DOHH2 (cell line): ENCODE measurements around the gene ZNFX1.
A peak's percentile ranks its signal among the peaks of the same experiment; 100 is the strongest.

Experiments
- H3F3A ChIP-seq: fragments of 200-600 bp; sonication (generic), shearing (Covaris generic); 2 replicates; pipeline ENCODE4 v1.6.0; 2016; ENCODE audit warnings: antibody characterized with exemption, mild to moderate bottlenecking; ENCODE audit not compliant: control insufficient read depth, insufficient read depth
- H3K27ac ChIP-seq: fragments of 200-600 bp; sonication (generic); 2 replicates; pipeline ENCODE4 v1.5.1; 2014; ENCODE audit warnings: low read depth, mild to moderate bottlenecking, low read length, moderate library complexity
- H3K27me3 ChIP-seq: fragments of 200-600 bp; sonication (generic); 2 replicates; pipeline ENCODE4 v1.6.1; 2014; ENCODE audit warnings: mild to moderate bottlenecking, low read length, mixed read lengths; ENCODE audit not compliant: control insufficient read depth
- H3K36me3 ChIP-seq: fragments of 200-600 bp; sonication (generic); 2 replicates; pipeline ENCODE4 v1.6.1; 2014; ENCODE audit warnings: mild to moderate bottlenecking, low read length, moderate library complexity, mixed read lengths; ENCODE audit not compliant: control insufficient read depth
- H3K4me1 ChIP-seq: fragments of 200-600 bp; sonication (generic); 2 replicates; pipeline ENCODE4 v1.6.1; 2014; ENCODE audit warnings: mild to moderate bottlenecking, low read length, mixed read lengths; ENCODE audit not compliant: control insufficient read depth
- H3K4me2 ChIP-seq: fragments of 200-600 bp; sonication (generic); 2 replicates; pipeline ENCODE4 v1.6.0; 2014; ENCODE audit warnings: mild to moderate bottlenecking, low read length, moderate library complexity
- H3K4me3 ChIP-seq: fragments of 200-600 bp; sonication (generic); 2 replicates; pipeline ENCODE4 v1.5.1; 2014; ENCODE audit warnings: mild to moderate bottlenecking, low read length, mixed read lengths
- H3K79me2 ChIP-seq: fragments of 200-600 bp; sonication (generic); 2 replicates; pipeline ENCODE4 v1.6.1; 2014; ENCODE audit warnings: mild to moderate bottlenecking, low read length, mixed read lengths; ENCODE audit not compliant: control insufficient read depth
- H3K9me2 ChIP-seq: fragments of 200-600 bp; sonication (generic); replicated peaks from 2 replicates; pipeline ENCODE4 v1.6.1; 2014; ENCODE audit warnings: mild to moderate bottlenecking, low read length, mixed read lengths; ENCODE audit not compliant: control insufficient read depth
- H3K9me3 ChIP-seq: fragments of 200-600 bp; sonication (generic); 2 replicates; pipeline ENCODE4 v1.6.1; 2014; ENCODE audit warnings: antibody characterized with exemption, low read length, mixed read lengths; ENCODE audit not compliant: control insufficient read depth, insufficient read depth
- H4K20me1 ChIP-seq: fragments of 200-600 bp; sonication (generic); 2 replicates; pipeline ENCODE4 v1.6.0; 2014; ENCODE audit warnings: low read depth, mild to moderate bottlenecking, antibody characterized with exemption, low read length, moderate library complexity; ENCODE audit not compliant: control insufficient read depth, insufficient read depth
- EZH2phosphoT487 ChIP-seq: fragments of 200-600 bp; sonication (generic); IDR thresholded peaks from 2 replicates; pipeline ENCODE4 v1.6.1; 2017; ENCODE audit warnings: borderline replicate concordance, mild to moderate bottlenecking, antibody characterized with exemption, low read length, moderate library complexity, mixed read lengths
- TF ChIP-seq, protein P1 (sequence below): fragments of 200-600 bp; sonication (generic); IDR thresholded peaks from one replicate; pipeline ENCODE4 v1.5.1; 2014; ENCODE audit warnings: antibody characterized with exemption, mild to moderate bottlenecking, low read depth, low read length; ENCODE audit not compliant: poor library complexity, severe bottlenecking

The ZNFX1 gene

GRCh38 chr20:49277786-49278035 lies 146 bp downstream of the ZNFX1 start:
- Histone ChIP-seq H3K9me3 (peaks cover 3% of the 10 kb centered on the region; the same call in 1 of the 2 replicates), H3K4me1 (peaks cover 52% of the 10 kb centered on the region), H3K79me2 (peaks cover 79% of the 10 kb centered on the region), H4K20me1 (peaks cover 36% of the 10 kb centered on the region), H3K27ac (peak overlapping the region; percentile 87), H3K9me2 (no peaks in the 10 kb centered on the region), H3K4me3 (peak overlapping the region; percentile 94), H3F3A (peaks cover 53% of the 10 kb centered on the region), H3K27me3 (no peaks in the 10 kb centered on the region), H3K36me3 (peaks cover 71% of the 10 kb centered on the region), H3K4me2 (peak overlapping the region; percentile 96)
- TF ChIP-seq EZH2phosphoT487: no peak
- TF ChIP-seq, protein P1, sequence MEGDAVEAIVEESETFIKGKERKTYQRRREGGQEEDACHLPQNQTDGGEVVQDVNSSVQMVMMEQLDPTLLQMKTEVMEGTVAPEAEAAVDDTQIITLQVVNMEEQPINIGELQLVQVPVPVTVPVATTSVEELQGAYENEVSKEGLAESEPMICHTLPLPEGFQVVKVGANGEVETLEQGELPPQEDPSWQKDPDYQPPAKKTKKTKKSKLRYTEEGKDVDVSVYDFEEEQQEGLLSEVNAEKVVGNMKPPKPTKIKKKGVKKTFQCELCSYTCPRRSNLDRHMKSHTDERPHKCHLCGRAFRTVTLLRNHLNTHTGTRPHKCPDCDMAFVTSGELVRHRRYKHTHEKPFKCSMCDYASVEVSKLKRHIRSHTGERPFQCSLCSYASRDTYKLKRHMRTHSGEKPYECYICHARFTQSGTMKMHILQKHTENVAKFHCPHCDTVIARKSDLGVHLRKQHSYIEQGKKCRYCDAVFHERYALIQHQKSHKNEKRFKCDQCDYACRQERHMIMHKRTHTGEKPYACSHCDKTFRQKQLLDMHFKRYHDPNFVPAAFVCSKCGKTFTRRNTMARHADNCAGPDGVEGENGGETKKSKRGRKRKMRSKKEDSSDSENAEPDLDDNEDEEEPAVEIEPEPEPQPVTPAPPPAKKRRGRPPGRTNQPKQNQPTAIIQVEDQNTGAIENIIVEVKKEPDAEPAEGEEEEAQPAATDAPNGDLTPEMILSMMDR: no peak

DNA sequence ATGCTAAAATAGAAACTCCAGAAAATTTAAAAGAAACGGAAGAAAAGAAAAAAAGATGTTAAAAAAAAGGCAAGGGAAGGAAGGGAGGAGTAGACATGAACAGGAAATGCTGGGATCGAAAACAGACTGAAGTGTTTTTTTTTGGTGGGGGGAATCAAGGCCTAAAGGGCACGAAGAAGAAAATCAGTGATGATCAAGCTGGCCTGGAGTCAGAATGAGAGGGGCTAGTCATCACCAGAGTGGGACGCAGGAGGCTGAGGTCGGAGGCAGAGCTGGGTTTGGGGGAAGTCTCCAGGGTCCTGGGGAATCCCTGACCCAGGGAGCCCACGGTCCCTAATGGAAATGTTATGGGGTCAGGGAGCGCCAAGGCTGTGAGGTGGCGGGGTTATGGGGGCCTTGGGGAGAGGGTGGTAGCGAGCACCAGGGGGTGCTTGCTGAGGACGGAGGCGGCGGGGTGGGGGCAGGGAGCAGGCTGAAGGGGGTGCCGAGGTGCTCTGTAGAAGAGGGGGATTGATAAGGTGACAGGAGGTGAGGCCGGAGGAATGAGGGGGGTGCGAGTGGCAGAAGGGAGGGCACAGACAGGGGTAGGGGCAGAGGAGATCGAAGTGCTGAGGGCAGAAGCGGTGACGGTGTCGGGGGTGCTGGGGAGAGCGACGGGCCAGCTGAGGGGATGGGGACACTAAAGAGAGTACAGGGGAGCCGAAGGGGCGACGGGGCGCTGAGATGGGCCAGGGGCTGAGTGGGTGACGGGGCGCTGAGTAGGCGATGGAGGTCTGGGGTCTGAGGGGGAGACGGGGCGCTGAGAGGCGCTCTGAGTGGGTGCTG lies 684 bp downstream of the ZNFX1 start:
- peaks cover 3% of the 10 kb centered on the region; the same call in 1 of the 2 replicates for H3K9me3 ChIP-seq
- no peaks in the 10 kb centered on the region for H3K9me2 ChIP-seq
- H3K79me2 ChIP-seq: peaks cover 78% of the 10 kb centered on the region
- H3K4me3 ChIP-seq: peak overlapping the region; percentile 94
- peaks cover 31% of the 10 kb centered on the region for H4K20me1 ChIP-seq
- peak overlapping the region; percentile 87 for H3K27ac ChIP-seq
- H3K4me2 ChIP-seq: peak overlapping the region; percentile 96
- peaks cover 48% of the 10 kb centered on the region for H3F3A ChIP-seq
- H3K36me3 ChIP-seq: peaks cover 71% of the 10 kb centered on the region
- TF ChIP-seq, protein P1: peak; percentile 7
- TF ChIP-seq EZH2phosphoT487: no peak
- H3K27me3 ChIP-seq: no peaks in the 10 kb centered on the region
- H3K4me1 ChIP-seq: peaks cover 51% of the 10 kb centered on the region

- Histone ChIP-seq H3K36me3 (peaks cover 69% of the 10 kb centered on the region), H3K27me3 (no peaks in the 10 kb centered on the region), H3K27ac (peak overlapping the region; percentile 87), H3K4me3 (peak overlapping the region; percentile 94), H3K79me2 (peaks cover 78% of the 10 kb centered on the region), H3K9me2 (no peaks in the 10 kb centered on the region), H3F3A (peaks cover 40% of the 10 kb centered on the region), H3K4me1 (peaks cover 45% of the 10 kb centered on the region), H4K20me1 (peaks cover 26% of the 10 kb centered on the region), H3K9me3 (peaks cover 3% of the 10 kb centered on the region; the same call in 1 of the 2 replicates), H3K4me2 (peak overlapping the region; percentile 96)
- TF ChIP-seq, protein P1: no peak
- no peak for TF ChIP-seq EZH2phosphoT487
Observed at GRCh38 chr20:49276161-49276960, 1.5 kb downstream of the ZNFX1 start.
